ENCODE measurements around the gene ESPN. TPM values are rescaled to one million over a fixed set of nuclear protein-coding genes. Genes with fewer than 3 reads are reported as not detected.

ESPN gene
- total and polyA plus RNA-seq, 2 of the 4 experiments (the other 2 are of a cell fraction), result under 0.01 to 0.02 TPM

GRCh38 chr1:6426972-6427350 is 2.4 kb downstream of the ESPN start:
- no peaks in the 10 kb centered on the region for H3K36me3 ChIP-seq (ENCODE audit: control insufficient read depth, insufficient read depth, low read length)
- TF ChIP-seq RFX5 (IDR thresholded peaks at IDR 0.05; ENCODE audit: low read depth, low read length) (no peak), USF2 (IDR thresholded peaks at IDR 0.05; ENCODE audit: low read depth, low read length) (no peak), ELK1 (IDR thresholded peaks at IDR 0.05; ENCODE audit: borderline replicate concordance, low read depth, low read length) (no peak), MAZ (IDR thresholded peaks at IDR 0.05; ENCODE audit: borderline replicate concordance, low read depth, low read length) (no peak), CTCF (conservative IDR thresholded peaks at IDR 0.05; ENCODE audit: low read depth, low read length) (no peak), FOS (IDR thresholded peaks at IDR 0.05; ENCODE audit: low read depth, low read length) (no peak), CEBPB (IDR thresholded peaks at IDR 0.05; ENCODE audit: low read depth, low read length) (no peak), NFE2L2 (IDR thresholded peaks at IDR 0.05; ENCODE audit: low read depth, low read length) (no peak), MXI1 (IDR thresholded peaks at IDR 0.05; ENCODE audit: borderline replicate concordance, low read depth, low read length) (no peak), RAD21 (IDR thresholded peaks at IDR 0.05; ENCODE audit: low read length) (no peak), POLR2A (IDR thresholded peaks at IDR 0.05; ENCODE audit: low read depth, low read length) (no peak)
- WGBS, 2 experiments (ENCODE audit: extremely low coverage in 2 of 2, insufficient read length in 1 of 2), result 79% methylated on average over 5 of the region's 10 CpGs; no CpG with 5 or more reads in 1 of the 2 experiments
- H3K56ac ChIP-seq (ENCODE audit: extremely low read depth, insufficient read depth, low read length), result no peak overlapping the region
- H2BK15ac ChIP-seq (ENCODE audit: low read depth, low read length), result no peak overlapping the region
- peaks cover 11% of the 10 kb centered on the region; the same call in 1 of the 2 replicates for H4K20me1 ChIP-seq (ENCODE audit: insufficient read depth, low read length)
- H3K9me1 ChIP-seq (ENCODE audit: insufficient read depth, low read length), result no peaks in the 10 kb centered on the region
- no peak for DNase-seq
- no peak overlapping the region for H4K91ac ChIP-seq (ENCODE audit: insufficient read depth, low read depth, low read length)
- H2BK120ac ChIP-seq (ENCODE audit: low read depth, low read length), result no peak overlapping the region
- H2BK20ac ChIP-seq (ENCODE audit: low read depth, low read length), result no peak overlapping the region
- H3K4me2 ChIP-seq (ENCODE audit: low read depth, low read length), result no peak overlapping the region
- H3K9me3 ChIP-seq (ENCODE audit: control insufficient read depth, insufficient read depth, low read length), result no peaks in the 10 kb centered on the region
- H3K9ac ChIP-seq (ENCODE audit: low read depth, low read length), result no peak overlapping the region
- no peak overlapping the region for H2AFZ ChIP-seq (replicated peaks; ENCODE audit: low read length, poor library complexity)
- H3K4me1 ChIP-seq (ENCODE audit: control insufficient read depth, insufficient read depth, low read length), result peaks cover 3% of the 10 kb centered on the region; the same call in 1 of the 2 replicates
- ChIA-PET POLR2A (ENCODE audit: unreplicated experiment) (no interaction called here), CTCF (no interaction called here)
- in situ Hi-C loops (cut with MboI; ENCODE audit: low sequenced_read_pairs), result no loop called here
- no peak overlapping the region for H2AK5ac ChIP-seq (ENCODE audit: low read depth, low read length)
- H4K5ac ChIP-seq (ENCODE audit: low read depth, low read length), result no peak overlapping the region
- H3K27me3 ChIP-seq (ENCODE audit: control insufficient read depth, insufficient read depth, low read length), result peaks cover 80% of the 10 kb centered on the region
- no peak overlapping the region for H3K27ac ChIP-seq (ENCODE audit: insufficient read depth, low read length)
- no peak overlapping the region for H3K14ac ChIP-seq (replicated peaks; ENCODE audit: low read depth, low read length)
- no peak overlapping the region for H2BK5ac ChIP-seq (ENCODE audit: low read depth, low read length, poor library complexity, severe bottlenecking)
- H3K4me3 ChIP-seq (ENCODE audit: insufficient read depth, low read depth, low read length), result no peak overlapping the region
- H3K4ac ChIP-seq (ENCODE audit: low read depth, low read length), result no peak overlapping the region
- dilution Hi-C loops (cut with HindIII; ENCODE audit: low sequenced_read_pairs, unreplicated experiment), result no loop called here
- no peak overlapping the region for H3K18ac ChIP-seq (ENCODE audit: low read depth, low read length)
- no peak for ATAC-seq (ENCODE audit: low read depth)
- no peak overlapping the region for H2AK9ac ChIP-seq (replicated peaks; ENCODE audit: low read depth, low read length, poor library complexity)
- no peak overlapping the region for H4K8ac ChIP-seq (ENCODE audit: low read depth in 2 of 2, low read length in 2 of 2)
- no peak overlapping the region for H3K23ac ChIP-seq (ENCODE audit: low read depth, low read length)
- BruUV-seq (replicated peaks), result no TSS peak
- intact Hi-C loops (cut with micrococcal nuclease), result no loop called here
- no peaks in the 10 kb centered on the region for H3K79me1 ChIP-seq (ENCODE audit: low read depth in 1 of 2, low read length in 2 of 2)
